ENCODE results near the gene ECT2. TPM values are rescaled to one million over a fixed set of nuclear protein-coding genes. Genes with fewer than 3 reads are reported as not detected.

Gene ECT2
- total RNA-seq, 2 experiments from 2014 or later, result 27.1 to 29.8 TPM

DNA sequence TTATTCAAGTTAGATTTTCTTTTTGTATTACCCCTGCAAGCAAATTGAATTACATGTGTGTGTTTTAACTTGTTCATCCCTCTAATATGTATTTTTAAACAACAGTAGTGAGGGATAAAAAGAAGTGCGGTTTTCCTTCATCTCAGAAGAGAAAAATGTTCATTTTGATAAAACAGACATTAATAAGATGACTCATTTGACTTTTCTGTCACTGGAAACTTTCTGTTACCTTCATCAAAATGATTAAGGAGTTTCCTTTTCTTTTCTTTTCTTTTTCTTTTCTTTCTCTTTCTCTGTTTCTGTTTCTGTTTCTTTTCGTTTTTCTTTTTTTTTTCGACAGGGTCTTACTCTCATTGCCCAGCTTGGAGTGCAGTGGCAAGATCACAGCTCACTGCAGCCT, 53.0 kb downstream of the ECT2 start:
- DNase-seq (no peak), ATAC-seq (peak; percentile 37)
- CTCF ChIA-PET, result no interaction called here
- POLR2A ChIA-PET, result no interaction called here
- H3K36me3 Mint-ChIP-seq (ENCODE audit: low read depth), result peaks cover 15% of the 10 kb centered on the region
- H3K27me3 Mint-ChIP-seq, result no peaks in the 10 kb centered on the region
- TF ChIP-seq, protein P1, sequence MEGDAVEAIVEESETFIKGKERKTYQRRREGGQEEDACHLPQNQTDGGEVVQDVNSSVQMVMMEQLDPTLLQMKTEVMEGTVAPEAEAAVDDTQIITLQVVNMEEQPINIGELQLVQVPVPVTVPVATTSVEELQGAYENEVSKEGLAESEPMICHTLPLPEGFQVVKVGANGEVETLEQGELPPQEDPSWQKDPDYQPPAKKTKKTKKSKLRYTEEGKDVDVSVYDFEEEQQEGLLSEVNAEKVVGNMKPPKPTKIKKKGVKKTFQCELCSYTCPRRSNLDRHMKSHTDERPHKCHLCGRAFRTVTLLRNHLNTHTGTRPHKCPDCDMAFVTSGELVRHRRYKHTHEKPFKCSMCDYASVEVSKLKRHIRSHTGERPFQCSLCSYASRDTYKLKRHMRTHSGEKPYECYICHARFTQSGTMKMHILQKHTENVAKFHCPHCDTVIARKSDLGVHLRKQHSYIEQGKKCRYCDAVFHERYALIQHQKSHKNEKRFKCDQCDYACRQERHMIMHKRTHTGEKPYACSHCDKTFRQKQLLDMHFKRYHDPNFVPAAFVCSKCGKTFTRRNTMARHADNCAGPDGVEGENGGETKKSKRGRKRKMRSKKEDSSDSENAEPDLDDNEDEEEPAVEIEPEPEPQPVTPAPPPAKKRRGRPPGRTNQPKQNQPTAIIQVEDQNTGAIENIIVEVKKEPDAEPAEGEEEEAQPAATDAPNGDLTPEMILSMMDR (IDR thresholded peaks at IDR 0.05), result no peak
- H3K4me1 Mint-ChIP-seq (ENCODE audit: low read depth), result peaks cover 9% of the 10 kb centered on the region
- no peaks in the 10 kb centered on the region for H3K9me3 Mint-ChIP-seq
- H3K27ac Mint-ChIP-seq, result peak overlapping the region; percentile 22
- H3K4me3 Mint-ChIP-seq, result no peak overlapping the region
- intact Hi-C loops (cut with micrococcal nuclease), result no loop called here

DNA sequence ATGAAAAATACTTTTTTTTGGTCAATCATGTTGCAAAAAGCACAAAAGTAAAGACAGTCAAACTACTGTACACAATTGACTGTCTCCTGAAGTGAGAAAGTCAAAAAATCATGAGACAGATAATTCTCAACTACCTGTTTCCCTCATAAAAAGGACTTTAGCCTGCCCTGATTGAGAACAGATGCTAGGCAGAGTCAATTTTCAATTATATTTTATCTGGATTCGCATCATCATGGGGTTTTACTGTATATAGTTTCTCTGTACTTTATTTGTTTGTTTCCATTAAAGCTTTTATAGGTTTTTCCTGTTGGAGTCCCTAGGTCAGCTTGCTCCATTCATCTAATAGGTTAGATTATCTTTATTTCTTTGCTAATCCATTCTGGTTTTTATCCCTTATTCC, 53.8 kb downstream of the ECT2 start:
- no peak for ATAC-seq
- ChIA-PET CTCF (no interaction called here), POLR2A (no interaction called here)
- Mint-ChIP-seq H3K27me3 (no peaks in the 10 kb centered on the region), H3K36me3 (ENCODE audit: low read depth) (peaks cover 15% of the 10 kb centered on the region), H3K9me3 (no peaks in the 10 kb centered on the region), H3K27ac (no peak overlapping the region), H3K4me3 (no peak overlapping the region), H3K4me1 (ENCODE audit: low read depth) (peaks cover 9% of the 10 kb centered on the region)
- intact Hi-C loops (cut with micrococcal nuclease), result no loop called here
- TF ChIP-seq, protein P1 (IDR thresholded peaks at IDR 0.05), result no peak
- DNase-seq, result no peak

DNA sequence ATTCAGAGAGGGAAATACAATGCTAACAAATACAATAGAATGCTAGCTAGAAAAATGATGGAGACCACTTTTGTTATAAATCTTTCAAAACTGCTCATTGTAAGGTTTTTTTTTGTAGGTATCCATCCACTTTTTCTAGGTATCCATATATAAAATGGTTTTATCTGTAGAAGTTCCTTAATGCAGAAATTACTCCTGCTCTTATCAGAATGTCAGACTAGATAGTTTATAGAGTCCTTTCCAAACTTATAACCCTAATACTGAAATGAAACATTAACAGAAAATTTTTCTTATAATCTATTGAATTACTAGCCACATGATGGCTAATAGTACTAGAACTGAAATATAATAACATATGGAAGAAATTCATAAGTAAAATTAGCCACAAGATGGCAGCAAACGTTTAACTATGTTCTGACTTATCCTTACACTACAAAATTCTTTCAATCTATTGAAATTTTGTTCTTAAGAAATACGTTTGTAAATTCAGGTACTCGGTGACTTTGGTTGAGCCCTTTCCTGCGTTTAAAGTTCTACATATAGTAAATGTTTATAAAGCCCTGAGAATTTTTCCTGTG, 58.5 kb downstream of the ECT2 start:
- no peaks in the 10 kb centered on the region for H3K27me3 Mint-ChIP-seq
- ChIA-PET POLR2A (no interaction called here), CTCF (interaction anchor here (0.6 to 0.7 kb wide), 2 partner anchors 491 to 844 kb away, joined by 3 to 5 read pairs; no protein-coding TSS in a partner anchor)
- peaks cover 8% of the 10 kb centered on the region for H3K36me3 Mint-ChIP-seq (ENCODE audit: low read depth)
- H3K4me1 Mint-ChIP-seq (ENCODE audit: low read depth), result peaks cover 1% of the 10 kb centered on the region
- ATAC-seq (no peak), DNase-seq (no peak)
- intact Hi-C loops (cut with micrococcal nuclease), result no loop called here
- H3K27ac Mint-ChIP-seq, result no peak overlapping the region
- TF ChIP-seq, protein P1 (IDR thresholded peaks at IDR 0.05), result peak; percentile 43
- H3K9me3 Mint-ChIP-seq, result no peaks in the 10 kb centered on the region
- H3K4me3 Mint-ChIP-seq, result no peak overlapping the region

DNA sequence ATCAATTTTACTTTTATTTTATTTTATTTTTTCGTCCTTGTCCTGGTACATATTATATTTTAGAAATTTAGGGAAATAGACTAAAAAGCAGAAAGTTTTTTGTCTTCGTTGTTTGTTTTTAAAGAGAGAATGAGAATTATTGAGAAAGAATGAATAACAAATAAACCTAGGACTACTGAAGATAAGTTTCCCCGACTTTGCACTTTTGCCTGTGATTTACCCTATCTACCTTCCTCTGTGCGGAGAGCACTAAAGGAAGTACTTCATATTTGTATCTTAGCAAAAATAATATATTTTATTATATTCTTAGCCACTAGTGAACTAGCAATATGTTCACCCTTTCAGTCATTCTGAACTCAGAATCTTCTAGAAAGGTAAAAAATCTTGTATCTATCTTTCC, 60.6 kb downstream of the ECT2 start:
- TF ChIP-seq, protein P1 (IDR thresholded peaks at IDR 0.05), result no peak
- CTCF ChIA-PET, result interaction anchor here (0.7 kb wide), 1 partner anchor 1037 kb away, joined by 3 read pairs; no protein-coding TSS in a partner anchor
- Mint-ChIP-seq H3K9me3 (no peaks in the 10 kb centered on the region), H3K27me3 (no peaks in the 10 kb centered on the region), H3K4me1 (ENCODE audit: low read depth) (no peaks in the 10 kb centered on the region), H3K4me3 (no peak overlapping the region), H3K36me3 (ENCODE audit: low read depth) (peaks cover 4% of the 10 kb centered on the region), H3K27ac (no peak overlapping the region)
- DNase-seq (no peak), ATAC-seq (no peak)
- POLR2A ChIA-PET, result no interaction called here
- intact Hi-C loops (cut with micrococcal nuclease), result no loop called here

DNA sequence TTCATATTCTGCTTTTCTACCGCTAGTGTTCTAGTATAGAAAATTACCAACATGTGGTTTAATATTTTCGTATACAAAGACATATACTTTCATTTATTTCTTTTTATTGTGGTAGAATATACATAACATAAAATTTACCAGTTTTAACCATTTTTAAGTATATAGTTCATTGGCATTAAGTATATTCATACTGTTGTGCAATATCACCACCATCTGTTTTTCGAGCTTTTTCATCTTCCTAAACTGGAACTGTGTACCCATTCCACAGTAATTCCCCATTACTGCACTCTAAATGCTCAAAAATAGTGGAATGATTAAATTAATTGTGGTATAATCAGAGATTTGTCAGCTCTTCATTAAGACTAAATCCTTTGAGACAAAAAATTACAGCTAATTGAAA, 62.9 kb downstream of the ECT2 start:
- Mint-ChIP-seq H3K36me3 (ENCODE audit: low read depth) (no peaks in the 10 kb centered on the region), H3K4me1 (ENCODE audit: low read depth) (no peaks in the 10 kb centered on the region), H3K27ac (no peak overlapping the region), H3K9me3 (no peaks in the 10 kb centered on the region), H3K4me3 (no peak overlapping the region), H3K27me3 (no peaks in the 10 kb centered on the region)
- ATAC-seq (no peak), DNase-seq (no peak)
- ChIA-PET POLR2A (no interaction called here), CTCF (no interaction called here)
- TF ChIP-seq, protein P1 (IDR thresholded peaks at IDR 0.05), result no peak
- intact Hi-C loops (cut with micrococcal nuclease), result no loop called here
